Lower leg skin (tissue), 3 donors: Measurements from ENCODE around the gene UROC1.

Experiments used
- CTCF ChIP-seq, 3 donors: fragments of 450-650 bp; IDR thresholded peaks; one replicate each; pipeline ENCODE4 v1.5.1; 2016; ENCODE audit warnings: antibody characterized with exemption in 3 of 3, mild to moderate bottlenecking in 3 of 3, moderate library complexity in 2 of 3
- POLR2A ChIP-seq, 2 donors: fragments of 450-650 bp; IDR thresholded peaks; one replicate each; pipeline ENCODE4 v1.6.1; 2016 to 2017; ENCODE audit warnings: antibody characterized with exemption in 2 of 2, mild to moderate bottlenecking in 1 of 2, moderate library complexity in 1 of 2

GRCh38 chr3:126472277-126473006 is 45.1 kb downstream of the UROC1 start:
- no peak for TF ChIP-seq CTCF (IDR thresholded peaks at IDR 0.05)
- TF ChIP-seq POLR2A (IDR thresholded peaks at IDR 0.05) = no peak
